OCI-LY7 (cell line): ENCODE results near the gene SERTM1. TPM values are rescaled to one million over a fixed set of nuclear protein-coding genes. Genes with fewer than 3 reads are reported as not detected.

Source experiments
- BruUV-seq: library from RNA; stranded (reverse); fragments of 400-500 nt; replicated peaks from 2 replicates; lab custom pipeline; 2021; lab: Mats Ljungman, UMichigan
- CTCF ChIA-PET: fragments of 300-600 bp; sonication (Branson Sonifier 250); formaldehyde crosslinking; loops from one replicate; lab custom pipeline; 2022; ENCODE audit warnings: antibody characterized with exemption; ENCODE audit not compliant: unreplicated experiment; lab: Charles Lee
- POLR2A ChIA-PET: fragments of 300-600 bp; sonication (Branson Sonifier 250); formaldehyde crosslinking; loops from one replicate; lab custom pipeline; 2022; ENCODE audit warnings: antibody characterized with exemption; lab: Charles Lee
- DNase-seq: peaks from one replicate; pipeline ENCODE4 v3.0.0-alpha.2; 2015; ENCODE audit warnings: low spot score
- H2AFZ ChIP-seq: fragments of 200-600 bp; sonication (generic), shearing (Covaris generic); 2 replicates; pipeline ENCODE4 v1.6.1; 2014; ENCODE audit warnings: mild to moderate bottlenecking, antibody characterized with exemption, low read length, moderate library complexity
- H3K27ac ChIP-seq: fragments of 200-600 bp; sonication (generic); 2 replicates; pipeline ENCODE4 v1.5.1; 2014; ENCODE audit warnings: mixed run types, low read depth, mild to moderate bottlenecking, moderate library complexity, low read length, inconsistent platforms; ENCODE audit not compliant: poor library complexity, severe bottlenecking
- H3K36me3 ChIP-seq: fragments of 200-600 bp; sonication (generic); 2 replicates; pipeline ENCODE4 v1.6.1; 2014; ENCODE audit warnings: mild to moderate bottlenecking, antibody characterized with exemption, low read length, moderate library complexity, mixed read lengths; ENCODE audit not compliant: insufficient read depth
- H3K4me1 ChIP-seq: fragments of 200-600 bp; sonication (generic); 2 replicates; pipeline ENCODE4 v1.5.1; 2014; ENCODE audit warnings: mild to moderate bottlenecking, low read length; ENCODE audit not compliant: insufficient read depth, poor library complexity, severe bottlenecking
- H3K4me2 ChIP-seq: fragments of 200-600 bp; sonication (generic); 2 replicates; pipeline ENCODE4 v1.6.1; 2014; ENCODE audit warnings: mild to moderate bottlenecking, low read length
- H3K4me3 ChIP-seq: fragments of 200-600 bp; sonication (generic); 2 replicates; pipeline ENCODE4 v1.5.1; 2014; ENCODE audit warnings: mild to moderate bottlenecking, low read depth, low read length; ENCODE audit not compliant: poor library complexity, severe bottlenecking
- H3K79me2 ChIP-seq: fragments of 200-600 bp; sonication (generic); 2 replicates; pipeline ENCODE4 v1.6.1; 2016; ENCODE audit warnings: low read depth, mild to moderate bottlenecking, low read length, moderate library complexity, mixed read lengths; ENCODE audit not compliant: insufficient read depth
- H3K9me2 ChIP-seq: fragments of 200-600 bp; sonication (generic); 2 replicates; pipeline ENCODE4 v1.6.1; 2016; ENCODE audit warnings: mild to moderate bottlenecking, low read length, mixed read lengths; ENCODE audit not compliant: insufficient read depth
- H3K9me3 ChIP-seq: fragments of 200-600 bp; sonication (generic); 2 replicates; pipeline ENCODE4 v1.6.1; 2014; ENCODE audit warnings: mild to moderate bottlenecking, mixed run types, low read length, mixed read lengths
- H4K20me1 ChIP-seq: fragments of 200-600 bp; sonication (generic); 2 replicates; pipeline ENCODE4 v1.6.1; 2014; ENCODE audit warnings: mild to moderate bottlenecking, antibody characterized with exemption, low read length, moderate library complexity, mixed read lengths; ENCODE audit not compliant: insufficient read depth
- CTCF ChIP-seq: fragments of 200-600 bp; sonication (generic); conservative IDR thresholded peaks from 2 replicates; pipeline ENCODE4 v1.5.1; 2014; ENCODE audit warnings: mild to moderate bottlenecking, antibody characterized with exemption, low read length, moderate library complexity, mixed read lengths
- EZH2phosphoT487 ChIP-seq: fragments of 200-600 bp; sonication (generic); IDR thresholded peaks from 2 replicates; pipeline ENCODE4 v1.6.1; 2018; ENCODE audit warnings: low read depth, borderline replicate concordance, mild to moderate bottlenecking, mixed run types, antibody characterized with exemption, low read length, moderate library complexity, mixed read lengths
- intact Hi-C: fragments of 100-400 bp; cut with micrococcal nuclease; formaldehyde crosslinking; loops from one replicate; pipeline ENCODE4 v1.10.0; 2022; ENCODE audit not compliant: unreplicated experiment
- total RNA-seq, 2 experiments: library from RNA; depleted of rRNA in 1 of 2; stranded (reverse); fragments of >200 nt in 1 of 2; shearing (Covaris generic) in 1 of 2; gene quantifications; 2 replicates each; pipeline ENCODE4 v1.2.3, GENCODE V29; 2014 to 2022

Gene SERTM1
- total RNA-seq, 2 experiments from 2014 or later, result not detected

- ChIA-PET POLR2A (interaction anchor here (0.8 kb wide), 2 partner anchors 21 to 34 kb away, joined by 3 read pairs; no protein-coding TSS in a partner anchor), CTCF (no interaction called here)
- Histone ChIP-seq H3K4me3 (no peak overlapping the region), H3K79me2 (no peaks in the 10 kb centered on the region), H3K4me2 (no peak overlapping the region), H3K4me1 (no peaks in the 10 kb centered on the region), H2AFZ (no peak overlapping the region), H3K36me3 (no peaks in the 10 kb centered on the region), H4K20me1 (no peaks in the 10 kb centered on the region), H3K9me3 (no peaks in the 10 kb centered on the region), H3K27ac (no peak overlapping the region), H3K9me2 (no peaks in the 10 kb centered on the region)
- no peak for DNase-seq
- no TSS peak for BruUV-seq
- intact Hi-C loops, result no loop called here
- TF ChIP-seq CTCF (no peak), EZH2phosphoT487 (no peak)
Measured at GRCh38 chr13:36728006-36728405, 54.2 kb downstream of the SERTM1 start.

GRCh38 chr13:36736119-36736726, 62.4 kb downstream of the SERTM1 start:
- Histone ChIP-seq H2AFZ (no peak overlapping the region), H3K4me2 (no peak overlapping the region), H3K9me2 (no peaks in the 10 kb centered on the region), H3K36me3 (no peaks in the 10 kb centered on the region), H4K20me1 (no peaks in the 10 kb centered on the region), H3K79me2 (no peaks in the 10 kb centered on the region), H3K27ac (no peak overlapping the region), H3K9me3 (no peaks in the 10 kb centered on the region), H3K4me1 (no peaks in the 10 kb centered on the region), H3K4me3 (no peak overlapping the region)
- DNase-seq, result peak; percentile 54
- CTCF ChIA-PET, result no interaction called here
- TF ChIP-seq EZH2phosphoT487 (no peak), CTCF (peak; percentile 91)
- BruUV-seq, result no TSS peak
- POLR2A ChIA-PET, result interaction anchor here (0.7 kb wide), 1 partner anchor 281 kb away, joined by 4 read pairs; no protein-coding TSS in a partner anchor
- intact Hi-C loops, result loop anchor here (2.0 to 10.0 kb wide), 2 partner anchors 311 to 389 kb away; partner anchors contain the start of gene SPART

GRCh38 chr13:36737524-36738083, 63.8 kb downstream of the SERTM1 start:
- Histone ChIP-seq H3K9me2 (no peaks in the 10 kb centered on the region), H3K36me3 (no peaks in the 10 kb centered on the region), H3K27ac (no peak overlapping the region), H3K4me3 (no peak overlapping the region), H3K9me3 (no peaks in the 10 kb centered on the region), H3K4me2 (no peak overlapping the region), H3K4me1 (no peaks in the 10 kb centered on the region), H3K79me2 (no peaks in the 10 kb centered on the region), H2AFZ (no peak overlapping the region), H4K20me1 (no peaks in the 10 kb centered on the region)
- POLR2A ChIA-PET, result interaction anchor here (0.8 kb wide), 1 partner anchor 9 kb away, joined by 3 read pairs; no protein-coding TSS in a partner anchor
- no peak for TF ChIP-seq CTCF
- TF ChIP-seq EZH2phosphoT487, result no peak
- intact Hi-C loops, result loop anchor here (2.0 to 10.0 kb wide), 2 partner anchors 313 to 391 kb away; partner anchors contain the start of gene SPART
- BruUV-seq, result no TSS peak
- DNase-seq, result no peak
- CTCF ChIA-PET, result no interaction called here
